ENCODE results near the gene GCKR.
"Not testable (repeated sequence)": the region's sequence is repeated elsewhere in the genome, so short reads cannot be mapped to it uniquely, and the experiment has no call there.

Gene GCKR

GRCh38 chr2:27539649-27540048 lies 43.0 kb downstream of the GCKR start:
- not testable (repeated sequence) for H3K4me1 Mint-ChIP-seq (ENCODE audit: low read depth); H3K27ac Mint-ChIP-seq; H3K4me3 Mint-ChIP-seq; H3K9me3 Mint-ChIP-seq; H3K36me3 Mint-ChIP-seq (ENCODE audit: low read depth)
- H3K27me3 Mint-ChIP-seq, result peaks cover 14% of the 10 kb centered on the region

- H3K36me3 Mint-ChIP-seq (ENCODE audit: low read depth), result no peaks in the 10 kb centered on the region
- no peaks in the 10 kb centered on the region for H3K4me1 Mint-ChIP-seq (ENCODE audit: low read depth)
- no peak overlapping the region for H3K27ac Mint-ChIP-seq
- no peak overlapping the region for H3K4me3 Mint-ChIP-seq
- no peaks in the 10 kb centered on the region for H3K27me3 Mint-ChIP-seq
- H3K9me3 Mint-ChIP-seq, result no peaks in the 10 kb centered on the region
Measured at GRCh38 chr2:27544143-27544821, 47.6 kb downstream of the GCKR start.

GRCh38 chr2:27545348-27546141 lies 48.9 kb downstream of the GCKR start:
- Mint-ChIP-seq H3K9me3 (no peaks in the 10 kb centered on the region), H3K36me3 (ENCODE audit: low read depth) (no peaks in the 10 kb centered on the region), H3K27ac (no peak overlapping the region), H3K27me3 (no peaks in the 10 kb centered on the region), H3K4me3 (no peak overlapping the region), H3K4me1 (ENCODE audit: low read depth) (no peaks in the 10 kb centered on the region)

GRCh38 chr2:27549303-27549702 lies 52.7 kb downstream of the GCKR start:
- peaks cover 8% of the 10 kb centered on the region for H3K27me3 Mint-ChIP-seq
- no peaks in the 10 kb centered on the region for H3K36me3 Mint-ChIP-seq (ENCODE audit: low read depth)
- no peaks in the 10 kb centered on the region for H3K4me1 Mint-ChIP-seq (ENCODE audit: low read depth)
- no peaks in the 10 kb centered on the region for H3K9me3 Mint-ChIP-seq
- no peak overlapping the region for H3K4me3 Mint-ChIP-seq
- H3K27ac Mint-ChIP-seq, result no peak overlapping the region

GRCh38 chr2:27551514-27551913 lies 54.9 kb downstream of the GCKR start:
- Mint-ChIP-seq H3K9me3 (no peaks in the 10 kb centered on the region), H3K27me3 (peaks cover 12% of the 10 kb centered on the region), H3K36me3 (ENCODE audit: low read depth) (no peaks in the 10 kb centered on the region), H3K4me3 (no peak overlapping the region), H3K27ac (no peak overlapping the region), H3K4me1 (ENCODE audit: low read depth) (no peaks in the 10 kb centered on the region)

GRCh38 chr2:27552941-27553340 lies 56.3 kb downstream of the GCKR start:
- Mint-ChIP-seq H3K27ac (no peak overlapping the region), H3K4me3 (no peak overlapping the region), H3K9me3 (no peaks in the 10 kb centered on the region), H3K4me1 (ENCODE audit: low read depth) (no peaks in the 10 kb centered on the region), H3K27me3 (peaks cover 12% of the 10 kb centered on the region), H3K36me3 (ENCODE audit: low read depth) (no peaks in the 10 kb centered on the region)

- peaks cover 12% of the 10 kb centered on the region for H3K27me3 Mint-ChIP-seq
- H3K4me3 Mint-ChIP-seq; H3K4me1 Mint-ChIP-seq (ENCODE audit: low read depth); H3K27ac Mint-ChIP-seq; H3K9me3 Mint-ChIP-seq; H3K36me3 Mint-ChIP-seq (ENCODE audit: low read depth): not testable (repeated sequence)
Measured at GRCh38 chr2:27554451-27554850, 57.8 kb downstream of the GCKR start.

- Mint-ChIP-seq H3K27ac (no peak overlapping the region), H3K36me3 (ENCODE audit: low read depth) (no peaks in the 10 kb centered on the region), H3K9me3 (no peaks in the 10 kb centered on the region), H3K4me3 (no peak overlapping the region), H3K27me3 (peaks cover 9% of the 10 kb centered on the region), H3K4me1 (ENCODE audit: low read depth) (no peaks in the 10 kb centered on the region)
Measured at GRCh38 chr2:27559228-27559627, 62.6 kb downstream of the GCKR start.

GRCh38 chr2:27561060-27561459 lies 64.4 kb downstream of the GCKR start:
- no peaks in the 10 kb centered on the region for H3K36me3 Mint-ChIP-seq (ENCODE audit: low read depth)
- H3K27ac Mint-ChIP-seq, result no peak overlapping the region
- H3K9me3 Mint-ChIP-seq, result no peaks in the 10 kb centered on the region
- H3K4me3 Mint-ChIP-seq, result no peak overlapping the region
- peaks cover 21% of the 10 kb centered on the region for H3K27me3 Mint-ChIP-seq
- H3K4me1 Mint-ChIP-seq (ENCODE audit: low read depth), result no peaks in the 10 kb centered on the region

- H3K27ac Mint-ChIP-seq, result no peak overlapping the region
- no peak overlapping the region for H3K4me3 Mint-ChIP-seq
- H3K9me3 Mint-ChIP-seq, result peaks cover 2% of the 10 kb centered on the region
- peaks cover 48% of the 10 kb centered on the region for H3K27me3 Mint-ChIP-seq
- no peaks in the 10 kb centered on the region for H3K4me1 Mint-ChIP-seq (ENCODE audit: low read depth)
- H3K36me3 Mint-ChIP-seq (ENCODE audit: low read depth), result no peaks in the 10 kb centered on the region
Measured at GRCh38 chr2:27566628-27567027, 70.0 kb downstream of the GCKR start.

GRCh38 chr2:27569398-27569797 lies 72.8 kb downstream of the GCKR start:
- H3K27me3 Mint-ChIP-seq, result peaks cover 44% of the 10 kb centered on the region
- H3K36me3 Mint-ChIP-seq (ENCODE audit: low read depth), result peaks cover 1% of the 10 kb centered on the region
- H3K9me3 Mint-ChIP-seq, result peaks cover 16% of the 10 kb centered on the region
- no peak overlapping the region for H3K4me3 Mint-ChIP-seq
- H3K27ac Mint-ChIP-seq, result no peak overlapping the region
- no peaks in the 10 kb centered on the region for H3K4me1 Mint-ChIP-seq (ENCODE audit: low read depth)

- H3K9me3 Mint-ChIP-seq, result peaks cover 18% of the 10 kb centered on the region
Measured at GRCh38 chr2:27571197-27571596, 74.6 kb downstream of the GCKR start.

GRCh38 chr2:27571681-27572080 lies 75.0 kb downstream of the GCKR start:
- Mint-ChIP-seq H3K27ac (no peak overlapping the region), H3K4me1 (ENCODE audit: low read depth) (no peaks in the 10 kb centered on the region), H3K36me3 (ENCODE audit: low read depth) (peaks cover 3% of the 10 kb centered on the region), H3K4me3 (no peak overlapping the region), H3K27me3 (peaks cover 29% of the 10 kb centered on the region), H3K9me3 (peaks cover 18% of the 10 kb centered on the region)

More at GRCh38 chr2:27571197-27571596, 74.6 kb downstream of the GCKR start:
- H3K36me3 Mint-ChIP-seq (ENCODE audit: low read depth), result peaks cover 3% of the 10 kb centered on the region
- no peak overlapping the region for H3K27ac Mint-ChIP-seq
- no peaks in the 10 kb centered on the region for H3K4me1 Mint-ChIP-seq (ENCODE audit: low read depth)
- no peak overlapping the region for H3K4me3 Mint-ChIP-seq
- peaks cover 32% of the 10 kb centered on the region for H3K27me3 Mint-ChIP-seq

- peaks cover 18% of the 10 kb centered on the region for H3K9me3 Mint-ChIP-seq
Measured at GRCh38 chr2:27572439-27572838, 75.8 kb downstream of the GCKR start.

GRCh38 chr2:27572998-27573429 lies 76.4 kb downstream of the GCKR start:
- no peaks in the 10 kb centered on the region for H3K4me1 Mint-ChIP-seq (ENCODE audit: low read depth)
- no peak overlapping the region for H3K27ac Mint-ChIP-seq
- H3K4me3 Mint-ChIP-seq, result no peak overlapping the region

More at GRCh38 chr2:27572439-27572838, 75.8 kb downstream of the GCKR start:
- Mint-ChIP-seq H3K27me3 (peaks cover 21% of the 10 kb centered on the region), H3K4me1 (ENCODE audit: low read depth) (no peaks in the 10 kb centered on the region), H3K4me3 (no peak overlapping the region), H3K27ac (no peak overlapping the region), H3K36me3 (ENCODE audit: low read depth) (peaks cover 3% of the 10 kb centered on the region)

More at GRCh38 chr2:27572998-27573429, 76.4 kb downstream of the GCKR start:
- H3K27me3 Mint-ChIP-seq, result peaks cover 18% of the 10 kb centered on the region
- H3K9me3 Mint-ChIP-seq, result peaks cover 22% of the 10 kb centered on the region
- H3K36me3 Mint-ChIP-seq (ENCODE audit: low read depth), result peaks cover 3% of the 10 kb centered on the region
